Astrocyte of the hippocampus (primary cell): ENCODE results near the gene DENND5A.
A peak's percentile ranks its signal among the peaks of the same experiment; 100 is the strongest.
"Not testable (repeated sequence)": the region's sequence is repeated elsewhere in the genome, so short reads cannot be mapped to it uniquely, and the experiment has no call there.

Source experiments
- DNase-seq: peaks from one replicate; pipeline ENCODE4 v3.0.0; 2011; ENCODE audit warnings: low read depth, low spot score

DENND5A gene

GRCh38 chr11:9264316-9265210, 587 bp downstream of the DENND5A start:
- DNase-seq: peak; percentile 73

DNA sequence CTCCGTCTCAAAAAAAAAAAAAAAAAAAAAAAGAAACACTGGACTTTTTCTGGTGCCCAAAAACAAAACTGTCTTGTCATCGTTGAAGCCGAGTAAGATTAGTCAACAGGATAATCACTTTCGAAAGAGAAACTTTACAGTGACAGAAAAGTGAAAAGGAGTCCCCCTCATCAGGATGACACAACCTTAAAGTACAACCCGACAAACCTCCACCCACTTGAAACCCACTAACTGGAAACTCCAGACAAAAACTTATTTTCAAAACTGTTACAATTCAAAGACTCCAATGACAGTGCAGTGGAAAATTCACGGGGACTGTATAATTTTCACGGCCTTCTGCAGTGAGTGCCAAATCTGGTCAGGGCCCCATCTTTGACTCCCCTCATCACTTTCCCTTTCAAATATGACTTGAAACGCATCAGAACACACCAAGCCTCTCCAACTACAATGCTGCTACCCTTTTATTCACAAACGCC, 1.3 kb downstream of the DENND5A start:
- DNase-seq: no peak

DNA sequence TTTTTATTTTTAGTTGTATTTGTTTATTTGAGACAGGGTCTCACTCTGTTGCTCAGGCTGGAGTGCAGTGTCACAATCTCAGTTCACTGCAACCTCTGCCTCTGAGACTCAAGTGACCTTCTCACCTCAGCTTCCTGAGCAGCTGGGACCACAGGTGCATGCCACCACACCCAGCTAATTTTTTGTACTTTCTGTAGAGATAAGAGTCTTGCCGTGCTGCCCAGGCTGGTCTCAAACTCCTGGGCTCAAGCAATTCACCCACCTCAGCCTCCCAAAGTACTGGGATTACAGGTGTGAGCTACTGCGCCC, 4.4 kb downstream of the DENND5A start:
- DNase-seq: not testable (repeated sequence)

DNA sequence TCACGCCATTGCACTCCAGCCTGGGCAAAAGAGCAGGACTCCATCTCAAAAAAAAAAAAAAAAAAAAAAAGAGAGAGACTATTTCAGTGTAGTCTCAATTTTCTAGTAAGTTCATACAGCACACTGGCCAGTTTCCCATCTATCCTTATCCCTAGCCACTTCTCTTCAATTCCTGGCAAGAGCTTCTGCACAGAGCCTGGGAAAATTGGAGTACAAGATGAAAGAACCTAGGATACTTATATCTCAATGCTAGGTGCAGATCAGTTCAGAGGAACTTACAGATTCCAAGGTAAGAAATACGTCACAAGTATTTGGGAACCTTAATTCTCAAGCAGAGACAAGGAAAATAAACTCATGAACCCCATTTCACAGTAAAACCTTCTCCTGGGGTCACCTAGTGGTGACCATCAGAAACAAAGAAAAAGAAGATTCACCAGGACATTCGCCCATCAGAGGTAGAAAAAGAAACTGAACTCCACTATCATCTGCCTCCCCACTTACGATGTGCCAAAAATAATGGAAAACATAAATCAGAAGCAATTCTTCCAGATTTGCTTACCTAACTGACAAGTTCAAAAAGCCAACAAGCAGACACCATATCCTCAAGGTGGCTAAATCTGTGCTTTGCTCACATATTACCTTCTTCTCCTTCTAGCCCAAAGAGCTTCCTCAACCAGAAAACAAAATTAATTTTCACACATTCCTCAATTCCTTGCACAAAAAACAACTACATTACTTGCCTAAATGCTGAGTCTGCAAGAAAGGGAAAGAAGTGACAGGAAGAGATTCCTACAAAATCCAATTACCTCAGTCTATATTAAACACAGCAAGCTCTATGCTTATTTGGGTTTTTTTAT, 4.9 kb downstream of the DENND5A start:
- DNase-seq: no peak

GRCh38 chr11:9258279-9258678, 6.9 kb downstream of the DENND5A start:
- DNase-seq: not testable (repeated sequence)

GRCh38 chr11:9254416-9254815, 10.7 kb downstream of the DENND5A start:
- no peak for DNase-seq

GRCh38 chr11:9253086-9253485, 12.1 kb downstream of the DENND5A start:
- DNase-seq: no peak

- DNase-seq: no peak
These were observed 13.8 kb downstream of the DENND5A start for GRCh38 chr11:9251311-9251710.

DNA sequence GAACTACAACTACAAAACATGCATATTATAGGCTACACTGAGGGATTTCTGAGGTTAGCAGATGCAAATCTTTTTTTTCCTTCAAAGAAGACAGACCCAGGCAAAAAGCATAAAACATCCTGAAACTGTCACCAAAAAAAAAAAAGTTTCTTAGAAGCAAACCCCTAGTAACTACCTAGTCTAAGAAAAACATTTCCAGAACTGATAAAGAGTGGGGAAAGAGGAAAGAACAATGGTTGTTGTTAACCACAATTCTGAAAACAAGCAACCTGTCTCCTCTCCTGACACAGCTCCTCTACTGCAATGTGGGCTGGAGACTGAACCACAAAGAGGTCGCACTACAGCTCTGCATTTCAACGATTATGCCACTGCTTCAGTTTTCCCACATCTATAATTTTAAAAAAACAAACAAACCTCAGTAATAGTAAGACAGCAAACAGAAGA, 15.0 kb downstream of the DENND5A start:
- peak; percentile 60 for DNase-seq

GRCh38 chr11:9249252-9249651, 15.9 kb downstream of the DENND5A start:
- no peak for DNase-seq

DNA sequence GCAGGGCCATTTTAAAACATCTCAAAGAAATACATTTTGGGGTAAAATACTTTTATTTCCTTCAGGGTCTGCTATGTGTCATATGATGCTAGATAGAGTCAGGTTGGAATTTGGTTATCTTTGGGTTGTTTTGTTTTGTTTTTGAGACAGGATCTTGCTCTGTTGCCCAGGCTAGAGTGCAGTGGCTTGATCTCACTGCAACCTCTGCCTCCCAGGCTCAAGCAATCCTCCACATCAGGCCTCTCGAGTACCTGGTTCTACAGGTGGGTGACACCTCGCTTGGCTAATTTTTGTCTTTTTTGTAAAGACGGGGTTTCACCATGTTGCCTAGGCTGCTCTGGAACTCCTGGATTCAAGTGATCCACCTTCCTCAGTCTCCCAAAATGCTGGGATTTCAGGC, 17.3 kb downstream of the DENND5A start:
- DNase-seq: no peak

DNA sequence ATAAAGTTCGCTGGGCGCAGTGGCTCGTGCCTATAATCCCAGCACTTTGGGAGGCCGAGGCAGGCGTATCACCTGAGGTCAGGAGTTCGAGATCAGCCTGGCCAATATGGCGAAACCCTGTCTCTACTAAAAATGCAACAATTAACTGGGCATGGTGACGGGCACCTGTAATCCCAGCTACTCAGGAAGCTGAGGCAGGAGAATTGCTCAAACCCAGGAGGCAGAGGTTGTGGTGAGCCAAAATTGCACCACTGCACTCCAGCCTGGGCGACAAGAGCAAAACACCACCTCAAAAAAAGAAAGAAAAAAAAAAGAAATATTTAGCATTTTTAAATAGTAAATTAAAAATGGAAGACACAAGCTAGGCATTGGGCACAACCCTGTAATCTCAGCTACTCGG, 28.9 kb downstream of the DENND5A start:
- DNase-seq: not testable (repeated sequence)

- DNase-seq: no peak
These were observed 32.7 kb downstream of the DENND5A start for GRCh38 chr11:9232482-9232881.

- DNase-seq: peak; percentile 79
These were observed 33.3 kb downstream of the DENND5A start for GRCh38 chr11:9231848-9232177.

- no peak for DNase-seq
These were observed 34.9 kb downstream of the DENND5A start for GRCh38 chr11:9230296-9230695.

DNA sequence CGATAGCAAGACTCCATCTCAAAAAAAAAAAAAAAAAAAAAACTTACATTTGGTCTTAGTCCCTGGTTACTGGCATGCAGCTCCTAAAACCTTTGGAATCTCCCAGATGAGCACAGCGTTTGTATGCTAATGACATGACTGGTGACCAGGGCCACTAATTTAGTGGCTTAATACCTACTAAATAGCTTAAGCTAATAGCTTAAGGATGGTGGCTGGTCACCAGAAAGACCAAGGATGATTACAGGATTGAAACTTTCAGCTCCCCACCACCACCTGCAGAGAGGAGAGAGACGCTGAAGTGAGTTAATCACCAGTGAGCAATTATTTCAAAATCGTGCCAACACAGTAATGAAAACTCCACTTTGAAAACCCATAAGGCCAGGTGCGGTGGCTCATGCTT, 37.1 kb downstream of the DENND5A start:
- no peak for DNase-seq

DNA sequence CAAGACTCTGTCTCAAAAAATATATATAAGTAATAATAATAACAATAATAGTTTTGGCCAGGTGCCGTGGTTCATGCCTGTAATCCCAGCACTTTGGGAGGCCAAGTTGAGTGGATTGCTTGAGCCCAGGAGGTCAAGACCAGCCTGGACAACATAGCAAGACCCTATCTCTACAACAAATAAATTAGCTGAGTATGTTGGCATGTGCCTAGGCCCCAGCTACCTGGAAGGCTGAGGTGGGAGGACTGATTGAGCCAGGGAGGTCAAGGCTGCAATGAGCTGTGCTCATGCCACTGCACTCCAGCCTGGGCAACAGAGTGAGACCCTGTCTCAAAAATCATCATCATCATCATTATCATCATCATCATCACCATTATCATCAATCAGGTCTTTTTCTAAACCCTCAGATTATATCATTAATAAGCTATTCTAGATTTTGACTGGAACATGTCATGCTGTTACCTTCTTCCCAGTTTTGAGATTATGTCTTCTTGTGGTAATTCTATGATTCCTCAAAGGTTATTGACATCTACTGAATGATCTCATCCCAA, 39.3 kb downstream of the DENND5A start:
- DNase-seq: no peak

- no peak for DNase-seq
These were observed 42.5 kb downstream of the DENND5A start for GRCh38 chr11:9222654-9223053.

DNA sequence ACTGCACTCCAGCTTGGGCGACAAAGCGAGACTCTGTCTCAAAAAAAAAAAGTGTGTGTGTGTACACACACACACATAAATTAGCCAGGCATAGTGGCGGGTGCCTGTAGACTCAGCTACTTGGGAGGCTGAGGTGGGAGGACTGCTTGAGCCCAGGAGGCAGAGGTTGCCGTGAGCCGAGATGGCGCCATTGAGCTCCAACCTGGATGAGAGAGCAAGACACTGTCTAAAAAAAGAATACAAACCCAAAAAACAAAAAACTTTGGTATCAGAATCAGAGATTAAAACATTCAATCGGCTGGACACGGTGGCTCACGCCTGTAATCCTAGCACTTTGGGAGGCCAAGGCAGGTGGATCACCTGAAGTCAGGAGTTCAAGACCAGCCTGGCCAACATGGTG, 44.3 kb downstream of the DENND5A start:
- DNase-seq: not testable (repeated sequence)

GRCh38 chr11:9219572-9219971, 45.6 kb downstream of the DENND5A start:
- peak; percentile 76 for DNase-seq

DNA sequence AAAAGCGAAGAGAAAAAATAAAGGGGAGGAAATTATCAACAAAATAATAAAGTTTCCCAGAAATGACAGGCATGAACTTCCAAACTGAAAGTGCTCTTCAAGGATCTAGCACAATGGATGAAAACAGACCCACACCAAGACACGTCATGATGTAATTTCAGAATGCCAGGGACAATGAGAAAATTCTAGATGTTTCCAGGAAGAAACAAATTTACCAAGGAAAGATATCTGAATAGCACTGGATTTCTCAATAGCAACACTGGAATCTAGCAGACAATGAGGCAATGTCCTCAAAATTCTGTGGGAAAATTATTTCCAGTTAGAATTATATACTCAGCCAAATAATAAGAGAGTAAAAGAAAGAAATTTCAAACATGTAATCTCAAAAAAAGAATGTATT, 46.0 kb downstream of the DENND5A start:
- peak; percentile 29 for DNase-seq

DNA sequence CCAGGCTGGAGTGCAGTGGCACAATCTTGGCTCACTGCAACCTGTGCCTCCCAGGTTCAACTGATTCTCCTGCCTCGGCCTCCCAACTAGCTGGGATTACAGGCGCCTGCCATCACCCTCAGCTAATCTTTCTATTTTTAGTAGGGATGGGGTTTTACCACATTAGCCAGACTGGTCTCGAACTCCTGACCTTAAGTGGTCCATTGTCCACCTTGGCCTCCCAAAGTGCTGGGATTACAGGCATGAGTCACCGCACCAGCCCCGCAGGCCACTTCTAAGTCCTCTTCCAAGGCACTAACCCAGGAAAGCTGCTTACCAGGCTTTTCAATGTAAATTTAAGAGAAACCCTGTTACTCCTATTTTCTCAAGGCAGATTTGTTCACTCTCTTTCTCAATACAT, 50.4 kb downstream of the DENND5A start:
- DNase-seq: peak; percentile 50
